Hepatocyte (in vitro differentiated cells): ENCODE measurements around the gene GTF3A. TPM values are rescaled to one million over a fixed set of nuclear protein-coding genes. Genes with fewer than 3 reads are reported as not detected.

Source experiments
- DNase-seq: peaks from one replicate; pipeline ENCODE4 v3.0.0-alpha.2; 2016; ENCODE audit warnings: low spot score
- H2AFZ ChIP-seq: fragments of 200-600 bp; sonication (generic); 2 replicates; pipeline ENCODE4 v1.6.0; 2016; ENCODE audit warnings: antibody characterized with exemption, mild to moderate bottlenecking
- H3K27ac ChIP-seq: fragments of 200-600 bp; sonication (generic); 2 replicates; pipeline ENCODE4 v1.5.1; 2016; ENCODE audit warnings: mild to moderate bottlenecking
- H3K27me3 ChIP-seq: fragments of 200-600 bp; sonication (generic); 2 replicates; pipeline ENCODE4 v1.6.1; 2016
- H3K36me3 ChIP-seq: fragments of 200-600 bp; sonication (generic); replicated peaks from 2 replicates; pipeline ENCODE4 v1.5.1; 2016; ENCODE audit warnings: low read depth; ENCODE audit not compliant: insufficient read depth
- H3K4me1 ChIP-seq: fragments of 200-600 bp; sonication (generic); 2 replicates; pipeline ENCODE4 v1.5.1; 2016; ENCODE audit warnings: mild to moderate bottlenecking, moderate library complexity; ENCODE audit not compliant: insufficient read depth
- H3K4me2 ChIP-seq: fragments of 200-600 bp; sonication (generic); 2 replicates; pipeline ENCODE4 v1.6.0; 2016
- H3K4me3 ChIP-seq: fragments of 200-600 bp; sonication (generic); 2 replicates; pipeline ENCODE4 v1.5.1; 2016; ENCODE audit warnings: mild to moderate bottlenecking
- H3K79me2 ChIP-seq: fragments of 200-600 bp; sonication (generic); 2 replicates; pipeline ENCODE4 v1.6.0; 2017; ENCODE audit warnings: mild to moderate bottlenecking
- H3K9me2 ChIP-seq: fragments of 200-600 bp; sonication (generic); replicated peaks from 2 replicates; pipeline ENCODE4 v1.6.0; 2017; ENCODE audit warnings: mild to moderate bottlenecking; ENCODE audit not compliant: insufficient read depth
- H3K9me3 ChIP-seq: fragments of 200-600 bp; sonication (generic); 2 replicates; pipeline ENCODE4 v1.5.1; 2016; ENCODE audit warnings: low read depth, mild to moderate bottlenecking
- H4K20me1 ChIP-seq: fragments of 200-600 bp; sonication (generic); 2 replicates; pipeline ENCODE4 v1.6.0; 2016; ENCODE audit warnings: mild to moderate bottlenecking; ENCODE audit not compliant: insufficient read depth, poor library complexity, severe bottlenecking
- CTCF ChIP-seq: fragments of 200-600 bp; sonication (generic); IDR thresholded peaks from 2 replicates; pipeline ENCODE4 v1.5.1; 2016; ENCODE audit warnings: antibody characterized with exemption, mild to moderate bottlenecking; ENCODE audit not compliant: poor library complexity
- EZH2 ChIP-seq: fragments of 200-600 bp; sonication (generic); IDR thresholded peaks from 2 replicates; pipeline ENCODE4 v1.6.1; 2016; ENCODE audit warnings: antibody characterized with exemption, mild to moderate bottlenecking, borderline replicate concordance
- EZH2phosphoT487 ChIP-seq: fragments of 200-600 bp; sonication (generic); IDR thresholded peaks from one replicate; pipeline ENCODE4 v1.6.1; 2018; ENCODE audit warnings: antibody characterized with exemption, mild to moderate bottlenecking, low read depth, moderate library complexity; ENCODE audit not compliant: unreplicated experiment, severe bottlenecking
- WGBS: methylation state at CpG from one replicate; pipeline ENCODE4 v1.1.6; 2016; ENCODE audit warnings: low lambda C conversion rate; ENCODE audit errors: missing lambda C conversion rate; 5-methylcytosine and 5-hydroxymethylcytosine counted together
- polyA plus RNA-seq: library from polyadenylated mRNA; unstranded; fragments of >200 nt; fragmentation: Nextera tagmentation; extraction: Ambion mirVana; gene quantifications from 2 replicates; pipeline ENCODE4 v1.2.1, GENCODE V29; 2016
- total RNA-seq: library from RNA; depleted of rRNA; stranded (reverse); fragments of >200 nt; gene quantifications from 2 replicates; pipeline ENCODE4 v1.2.3, GENCODE V29; 2014

GTF3A gene
- total and polyA plus RNA-seq, 2 experiments from 2014 or later: 77.1 to 121 TPM

- H3K4me2 ChIP-seq: no peak overlapping the region
- no peak overlapping the region for H3K4me3 ChIP-seq
- peaks cover 26% of the 10 kb centered on the region for H3K79me2 ChIP-seq
- no peaks in the 10 kb centered on the region for H3K27me3 ChIP-seq
- DNase-seq: no peak
- 94% methylated on average over 1 of the region's 1 CpG for WGBS
- H3K9me2 ChIP-seq: no peaks in the 10 kb centered on the region
- peaks cover 14% of the 10 kb centered on the region for H3K4me1 ChIP-seq
- H3K36me3 ChIP-seq: no peaks in the 10 kb centered on the region
- no peak for TF ChIP-seq EZH2
- TF ChIP-seq CTCF: no peak
- no peak for TF ChIP-seq EZH2phosphoT487
- H3K27ac ChIP-seq: no peak overlapping the region
- H2AFZ ChIP-seq: no peak overlapping the region
- no peaks in the 10 kb centered on the region for H3K9me3 ChIP-seq
- no peaks in the 10 kb centered on the region for H4K20me1 ChIP-seq
These were observed 16.0 kb downstream of the GTF3A start for GRCh38 chr13:27440408-27440807.

- no peaks in the 10 kb centered on the region for H3K36me3 ChIP-seq
- H2AFZ ChIP-seq: no peak overlapping the region
- no peaks in the 10 kb centered on the region for H3K27me3 ChIP-seq
- TF ChIP-seq EZH2 (no peak), EZH2phosphoT487 (no peak), CTCF (no peak)
- H3K4me2 ChIP-seq: peak overlapping the region; percentile 45
- no peak overlapping the region for H3K4me3 ChIP-seq
- WGBS: 77% methylated on average over 15 of the region's 15 CpGs
- H3K4me1 ChIP-seq: peaks cover 14% of the 10 kb centered on the region
- H3K9me3 ChIP-seq: no peaks in the 10 kb centered on the region
- no peaks in the 10 kb centered on the region for H4K20me1 ChIP-seq
- H3K79me2 ChIP-seq: peaks cover 44% of the 10 kb centered on the region
- H3K27ac ChIP-seq: peak overlapping the region; percentile 82
- peak; percentile 39 for DNase-seq
- no peaks in the 10 kb centered on the region for H3K9me2 ChIP-seq
These were observed 17.7 kb downstream of the GTF3A start for GRCh38 chr13:27442071-27442647.

GRCh38 chr13:27442797-27443196 is 18.4 kb downstream of the GTF3A start:
- WGBS: 79% methylated on average over 7 of the region's 7 CpGs
- Histone ChIP-seq H3K4me2 (peak overlapping the region; percentile 45), H3K9me3 (no peaks in the 10 kb centered on the region), H3K4me3 (no peak overlapping the region), H3K4me1 (peaks cover 14% of the 10 kb centered on the region), H3K27me3 (no peaks in the 10 kb centered on the region), H4K20me1 (no peaks in the 10 kb centered on the region), H2AFZ (no peak overlapping the region), H3K9me2 (no peaks in the 10 kb centered on the region), H3K79me2 (peaks cover 50% of the 10 kb centered on the region), H3K36me3 (no peaks in the 10 kb centered on the region), H3K27ac (peak overlapping the region; percentile 82)
- TF ChIP-seq EZH2phosphoT487: no peak
- TF ChIP-seq EZH2: no peak
- TF ChIP-seq CTCF: no peak
- DNase-seq: peak; percentile 30
